ENCODE data around the gene EPDR1.
A peak's percentile ranks its signal among the peaks of the same experiment; 100 is the strongest.

Gene EPDR1

GRCh38 chr7:37920305-37920848, at the start of gene EPDR1:
Gene EPDR1 (plus strand): TSS chr7:37920640. CDS start chr7:37920940, 300 bp downstream.
- peaks cover 29% of the 10 kb centered on the region for H3K4me1 Mint-ChIP-seq (ENCODE audit: low read depth)
- H3K36me3 Mint-ChIP-seq (ENCODE audit: low read depth) = no peaks in the 10 kb centered on the region
- peak within 1 kb of the TSS; percentile 58 for H3K27ac Mint-ChIP-seq
- no peaks in the 10 kb centered on the region for H3K9me3 Mint-ChIP-seq
- peaks cover 71% of the 10 kb centered on the region for H3K27me3 Mint-ChIP-seq
- H3K4me3 Mint-ChIP-seq = peak within 1 kb of the TSS; percentile 79

GRCh38 chr7:37882086-37882485, 38.4 kb upstream of the EPDR1 start:
- H3K27me3 Mint-ChIP-seq = peaks cover 4% of the 10 kb centered on the region
- H3K36me3 Mint-ChIP-seq (ENCODE audit: low read depth) = no peaks in the 10 kb centered on the region
- H3K27ac Mint-ChIP-seq = no peak overlapping the region
- no peak overlapping the region for H3K4me3 Mint-ChIP-seq
- no peaks in the 10 kb centered on the region for H3K9me3 Mint-ChIP-seq
- H3K4me1 Mint-ChIP-seq (ENCODE audit: low read depth) = no peaks in the 10 kb centered on the region

GRCh38 chr7:37893359-37893758, 27.1 kb upstream of the EPDR1 start:
- H3K9me3 Mint-ChIP-seq = peaks cover 3% of the 10 kb centered on the region
- no peak overlapping the region for H3K27ac Mint-ChIP-seq
- H3K4me1 Mint-ChIP-seq (ENCODE audit: low read depth) = no peaks in the 10 kb centered on the region
- peaks cover 11% of the 10 kb centered on the region for H3K27me3 Mint-ChIP-seq
- H3K4me3 Mint-ChIP-seq = no peak overlapping the region
- no peaks in the 10 kb centered on the region for H3K36me3 Mint-ChIP-seq (ENCODE audit: low read depth)

GRCh38 chr7:37894671-37895070, 25.8 kb upstream of the EPDR1 start:
- Mint-ChIP-seq H3K9me3 (peaks cover 3% of the 10 kb centered on the region), H3K4me3 (no peak overlapping the region), H3K27me3 (peaks cover 15% of the 10 kb centered on the region), H3K27ac (no peak overlapping the region), H3K36me3 (ENCODE audit: low read depth) (no peaks in the 10 kb centered on the region), H3K4me1 (ENCODE audit: low read depth) (no peaks in the 10 kb centered on the region)

- H3K4me3 Mint-ChIP-seq = no peak overlapping the region
- H3K36me3 Mint-ChIP-seq (ENCODE audit: low read depth) = no peaks in the 10 kb centered on the region
- H3K4me1 Mint-ChIP-seq (ENCODE audit: low read depth) = no peaks in the 10 kb centered on the region
- no peak overlapping the region for H3K27ac Mint-ChIP-seq
- no peaks in the 10 kb centered on the region for H3K9me3 Mint-ChIP-seq
- H3K27me3 Mint-ChIP-seq = peaks cover 13% of the 10 kb centered on the region
Measured at GRCh38 chr7:37899712-37900247, 20.7 kb upstream of the EPDR1 start.

- Mint-ChIP-seq H3K9me3 (no peaks in the 10 kb centered on the region), H3K4me3 (no peak overlapping the region), H3K27ac (no peak overlapping the region), H3K36me3 (ENCODE audit: low read depth) (no peaks in the 10 kb centered on the region), H3K4me1 (ENCODE audit: low read depth) (no peaks in the 10 kb centered on the region), H3K27me3 (peaks cover 16% of the 10 kb centered on the region)
Measured at GRCh38 chr7:37901236-37901827, 19.1 kb upstream of the EPDR1 start.

GRCh38 chr7:37901890-37902524, 18.4 kb upstream of the EPDR1 start:
- no peak overlapping the region for H3K4me3 Mint-ChIP-seq

GRCh38 chr7:37908221-37908788, 12.1 kb upstream of the EPDR1 start:
- Mint-ChIP-seq H3K4me1 (ENCODE audit: low read depth) (no peaks in the 10 kb centered on the region), H3K9me3 (no peaks in the 10 kb centered on the region), H3K27me3 (peaks cover 19% of the 10 kb centered on the region), H3K27ac (no peak overlapping the region), H3K36me3 (ENCODE audit: low read depth) (no peaks in the 10 kb centered on the region), H3K4me3 (no peak overlapping the region)

More at GRCh38 chr7:37901890-37902524, 18.4 kb upstream of the EPDR1 start:
- no peak overlapping the region for H3K27ac Mint-ChIP-seq
- peaks cover 16% of the 10 kb centered on the region for H3K27me3 Mint-ChIP-seq
- no peaks in the 10 kb centered on the region for H3K36me3 Mint-ChIP-seq (ENCODE audit: low read depth)
- no peaks in the 10 kb centered on the region for H3K4me1 Mint-ChIP-seq (ENCODE audit: low read depth)
- no peaks in the 10 kb centered on the region for H3K9me3 Mint-ChIP-seq

- Mint-ChIP-seq H3K36me3 (ENCODE audit: low read depth) (no peaks in the 10 kb centered on the region), H3K27ac (no peak overlapping the region), H3K4me3 (no peak overlapping the region), H3K27me3 (peaks cover 52% of the 10 kb centered on the region), H3K9me3 (no peaks in the 10 kb centered on the region), H3K4me1 (ENCODE audit: low read depth) (peaks cover 13% of the 10 kb centered on the region)
Measured at GRCh38 chr7:37912756-37913155, 7.7 kb upstream of the EPDR1 start.

- H3K4me1 Mint-ChIP-seq (ENCODE audit: low read depth) = peaks cover 17% of the 10 kb centered on the region
- no peaks in the 10 kb centered on the region for H3K36me3 Mint-ChIP-seq (ENCODE audit: low read depth)
- no peak overlapping the region for H3K4me3 Mint-ChIP-seq
- H3K27ac Mint-ChIP-seq = no peak overlapping the region
- no peaks in the 10 kb centered on the region for H3K9me3 Mint-ChIP-seq
- H3K27me3 Mint-ChIP-seq = peaks cover 76% of the 10 kb centered on the region
Measured at GRCh38 chr7:37915438-37915837, 5.0 kb upstream of the EPDR1 start.

- H3K27me3 Mint-ChIP-seq = peaks cover 75% of the 10 kb centered on the region
- no peak overlapping the region for H3K27ac Mint-ChIP-seq
- H3K4me3 Mint-ChIP-seq = peak overlapping the region; percentile 68
- peaks cover 19% of the 10 kb centered on the region for H3K4me1 Mint-ChIP-seq (ENCODE audit: low read depth)
- H3K9me3 Mint-ChIP-seq = no peaks in the 10 kb centered on the region
- no peaks in the 10 kb centered on the region for H3K36me3 Mint-ChIP-seq (ENCODE audit: low read depth)
Measured at GRCh38 chr7:37916017-37916672, 4.3 kb upstream of the EPDR1 start.

GRCh38 chr7:37916673-37917660, 3.5 kb upstream of the EPDR1 start, which contains the start of gene SFRP4:
Gene SFRP4 (minus strand): TSS chr7:37916817. CDS start chr7:37916537, 280 bp downstream.
- H3K9me3 Mint-ChIP-seq = no peaks in the 10 kb centered on the region
- no peaks in the 10 kb centered on the region for H3K36me3 Mint-ChIP-seq (ENCODE audit: low read depth)
- peaks cover 27% of the 10 kb centered on the region for H3K4me1 Mint-ChIP-seq (ENCODE audit: low read depth)
- H3K4me3 Mint-ChIP-seq = peak within 1 kb of the TSS; percentile 68
- peaks cover 75% of the 10 kb centered on the region for H3K27me3 Mint-ChIP-seq
- H3K27ac Mint-ChIP-seq = no peak within 1 kb of the TSS

- Mint-ChIP-seq H3K4me3 (no peak overlapping the region), H3K27ac (no peak overlapping the region), H3K27me3 (peaks cover 77% of the 10 kb centered on the region), H3K9me3 (no peaks in the 10 kb centered on the region), H3K4me1 (ENCODE audit: low read depth) (peaks cover 29% of the 10 kb centered on the region), H3K36me3 (ENCODE audit: low read depth) (no peaks in the 10 kb centered on the region)
Measured at GRCh38 chr7:37918526-37918925, 1.9 kb upstream of the EPDR1 start.

Data from stimulated activated naive CD8-positive, alpha-beta T cell treated with anti-CD3 and anti-CD28 coated beads, Interleukin-15, Interleukin-2, amounts not matched to agents 100 ng/mL and 50 ng/mL, for 24 hours (primary cell).